ENCODE measurements around the gene ODF4.

Gene ODF4

GRCh38 chr17:8339540-8339939 is at the start of gene ODF4:
Gene ODF4 (plus strand): TSS chr17:8339840. CDS start chr17:8340052, 212 bp downstream.
- no peak for DNase-seq

GRCh38 chr17:8290043-8290442 is 49.6 kb upstream of the ODF4 start:
- DNase-seq: no peak

- no peak for DNase-seq
Measured at GRCh38 chr17:8292639-8293395, 46.8 kb upstream of the ODF4 start.

- peak in 1 of 56 donors; percentile 9 for DNase-seq
Measured at GRCh38 chr17:8294361-8294760, 45.3 kb upstream of the ODF4 start.

- no peak for DNase-seq
Measured at GRCh38 chr17:8294814-8295316, 44.8 kb upstream of the ODF4 start.

GRCh38 chr17:8300226-8300625 is 39.4 kb upstream of the ODF4 start:
- no peak for DNase-seq

- DNase-seq: peak in 45 of 56 donors; percentile 5 to 66 (median 28)
Measured at GRCh38 chr17:8300627-8301242, 38.9 kb upstream of the ODF4 start.

- DNase-seq: no peak
Measured at GRCh38 chr17:8310601-8311123, 29.0 kb upstream of the ODF4 start.

GRCh38 chr17:8311131-8311790 is 28.4 kb upstream of the ODF4 start:
- DNase-seq: no peak

- no peak for DNase-seq
Measured at GRCh38 chr17:8312251-8312650, 27.4 kb upstream of the ODF4 start.

- no peak for DNase-seq
Measured at GRCh38 chr17:8312726-8313600, 26.7 kb upstream of the ODF4 start.

GRCh38 chr17:8314797-8315763 is 24.6 kb upstream of the ODF4 start:
- DNase-seq: no peak

- DNase-seq: no peak
Measured at GRCh38 chr17:8315764-8316217, 23.8 kb upstream of the ODF4 start.

GRCh38 chr17:8318010-8318935 is 21.4 kb upstream of the ODF4 start:
- DNase-seq: no peak

- no peak for DNase-seq
Measured at GRCh38 chr17:8320262-8320661, 19.4 kb upstream of the ODF4 start.

- no peak for DNase-seq
Measured at GRCh38 chr17:8320990-8321389, 18.6 kb upstream of the ODF4 start.

GRCh38 chr17:8322061-8322460 is 17.6 kb upstream of the ODF4 start:
- no peak for DNase-seq

GRCh38 chr17:8324132-8324531 is 15.5 kb upstream of the ODF4 start:
- DNase-seq: no peak

GRCh38 chr17:8324923-8325322 is 14.7 kb upstream of the ODF4 start:
- DNase-seq: no peak

All from amygdala (tissue), 56 donors.